ENCODE results near the gene SPTLC2.

SPTLC2 gene

DNA sequence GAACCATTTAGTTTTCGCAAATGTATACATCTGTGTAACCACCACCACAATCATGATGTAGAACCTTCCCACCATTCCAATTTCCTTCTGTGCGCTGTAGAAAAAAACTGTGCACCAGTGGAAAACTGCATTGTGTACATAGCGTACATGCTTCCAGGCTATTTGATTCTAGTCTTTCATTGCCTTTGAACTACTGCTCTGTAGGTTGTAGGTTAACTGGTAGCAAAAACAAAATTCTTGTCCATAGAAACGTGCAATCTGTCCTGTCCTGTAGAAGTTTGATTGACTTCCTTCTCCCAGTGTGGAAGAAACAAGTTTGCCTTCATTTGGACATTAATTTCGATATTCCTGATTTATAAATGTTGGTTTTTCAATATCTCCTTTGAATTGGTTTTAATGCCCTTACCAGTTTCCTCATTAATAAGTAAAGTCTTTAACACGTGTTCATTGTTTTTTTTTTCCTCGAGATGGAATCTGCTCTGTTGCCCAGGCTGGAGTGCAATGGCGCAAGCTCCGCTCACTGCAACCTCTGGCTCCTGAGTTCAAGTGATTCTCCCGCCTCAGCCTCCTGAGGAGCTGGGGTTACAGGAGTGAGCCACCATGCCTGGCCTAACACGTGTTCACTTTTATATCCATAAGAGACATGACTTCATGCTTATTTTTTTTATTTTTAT is 114.2 kb downstream of the SPTLC2 start:
- no peak for DNase-seq

GRCh38 chr14:77498984-77499527 is 117.4 kb downstream of the SPTLC2 start:
- no peak for DNase-seq

GRCh38 chr14:77498120-77498979 is 118.1 kb downstream of the SPTLC2 start, which contains the start of gene ISM2:
Gene ISM2, minus strand, starts transcription at chr14:77498816. Its CDS starts 23 bp downstream, at chr14:77498793.
- peak; percentile 17 to 24 for DNase-seq

DNA sequence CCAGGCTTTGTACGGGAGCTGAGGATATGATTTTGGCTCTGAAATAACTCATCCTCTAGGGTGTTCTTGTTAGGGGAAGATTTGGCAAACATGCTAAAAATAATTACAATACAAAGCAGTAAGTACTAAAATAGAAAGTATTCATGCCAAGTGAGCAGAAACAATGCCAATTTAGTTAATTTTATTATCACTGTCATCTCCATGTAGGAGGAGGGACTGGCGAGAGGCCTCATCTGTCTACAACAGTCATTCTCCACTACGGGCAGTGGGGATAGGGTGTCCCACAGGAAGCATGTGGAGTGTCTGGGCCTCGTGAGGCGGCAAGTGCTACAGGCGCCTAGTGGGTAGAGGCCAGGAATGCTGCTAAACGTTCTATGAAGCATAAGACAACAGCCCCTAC is 121.1 kb downstream of the SPTLC2 start:
- no peak for DNase-seq

- DNase-seq, result no peak
These were observed 125.4 kb downstream of the SPTLC2 start for GRCh38 chr14:77491056-77491455.

- no peak for DNase-seq
These were observed 126.0 kb downstream of the SPTLC2 start for GRCh38 chr14:77490347-77490986.

- no peak for DNase-seq
These were observed 127.4 kb downstream of the SPTLC2 start for GRCh38 chr14:77489041-77489440.

DNA sequence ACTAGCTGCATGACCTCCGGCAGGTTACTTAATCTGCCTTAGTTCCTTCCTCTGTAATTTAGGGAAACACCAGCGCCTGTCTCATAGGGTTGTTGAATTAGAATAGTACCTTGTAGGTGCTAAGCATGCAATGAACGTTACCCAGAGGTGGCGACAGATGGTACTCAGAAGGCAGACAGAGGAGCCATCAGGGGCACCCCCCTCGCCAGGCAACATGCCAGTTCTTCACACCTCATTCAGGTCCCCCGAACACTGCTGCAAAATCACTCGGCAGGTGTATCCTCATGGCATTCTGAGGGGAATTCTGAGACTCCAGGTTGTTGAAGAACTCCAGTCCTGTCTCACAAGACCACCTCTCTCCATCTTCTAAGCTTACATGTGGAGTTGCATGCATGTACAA is 127.9 kb downstream of the SPTLC2 start:
- no peak for DNase-seq

DNA sequence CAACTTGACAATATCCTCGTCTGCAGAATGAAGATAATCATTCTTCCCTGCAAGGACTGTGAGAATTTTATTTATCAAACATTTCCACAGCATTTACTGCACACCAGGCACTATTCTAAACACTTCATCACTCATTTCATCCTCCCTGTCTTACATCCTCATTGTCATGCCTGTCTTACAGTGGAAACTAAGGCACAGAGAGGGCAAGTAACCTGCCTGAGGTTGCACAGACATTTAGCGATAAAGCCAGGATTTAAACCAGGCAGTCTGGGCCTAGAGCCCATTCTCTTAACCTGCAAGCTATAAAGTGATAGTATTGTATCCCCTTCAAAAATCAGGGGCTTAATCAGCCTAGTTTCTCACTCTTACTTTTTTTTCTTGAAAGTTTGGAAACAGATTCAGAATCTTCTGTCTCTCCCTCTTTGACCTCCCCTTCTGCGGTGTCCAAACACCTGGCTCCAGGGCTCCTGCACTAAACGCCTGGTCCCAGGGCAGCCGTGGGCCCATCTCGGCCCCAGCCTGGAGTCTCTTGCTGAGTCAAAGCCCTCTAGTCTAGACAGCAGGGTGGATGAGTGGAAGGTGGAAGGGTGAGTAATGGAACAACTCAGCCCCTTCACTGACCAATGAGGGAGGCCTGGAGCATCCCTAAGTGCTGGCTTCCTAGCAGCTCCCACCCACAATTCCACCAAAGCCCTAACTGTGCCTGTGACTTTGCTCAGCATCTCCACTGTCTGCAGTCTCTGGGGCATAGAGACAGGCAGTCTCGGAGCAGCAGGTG is 130.3 kb downstream of the SPTLC2 start:
- no peak for DNase-seq

- no peak for DNase-seq
These were observed 131.2 kb downstream of the SPTLC2 start for GRCh38 chr14:77485256-77485655.

DNA sequence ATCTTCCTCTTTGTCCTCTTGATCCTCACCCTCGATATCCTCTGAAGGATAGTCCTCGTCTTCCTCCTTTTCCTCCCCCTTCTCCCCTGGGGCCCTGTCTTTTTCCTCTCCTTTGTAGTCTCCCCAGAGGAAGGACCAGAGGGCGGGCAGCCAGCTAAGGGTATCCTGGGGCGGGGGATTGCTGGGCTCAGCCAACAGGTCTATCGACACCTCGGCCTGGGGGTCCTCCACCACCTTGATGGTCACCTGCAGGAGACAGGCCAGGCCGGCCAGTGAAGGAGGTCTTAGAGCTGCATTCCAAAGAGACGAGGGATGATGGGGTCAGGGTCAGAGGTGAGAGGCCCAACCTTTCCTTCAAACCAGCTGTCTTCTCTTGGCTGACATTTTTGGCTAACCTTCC is 134.0 kb downstream of the SPTLC2 start:
- no peak for DNase-seq

DNA sequence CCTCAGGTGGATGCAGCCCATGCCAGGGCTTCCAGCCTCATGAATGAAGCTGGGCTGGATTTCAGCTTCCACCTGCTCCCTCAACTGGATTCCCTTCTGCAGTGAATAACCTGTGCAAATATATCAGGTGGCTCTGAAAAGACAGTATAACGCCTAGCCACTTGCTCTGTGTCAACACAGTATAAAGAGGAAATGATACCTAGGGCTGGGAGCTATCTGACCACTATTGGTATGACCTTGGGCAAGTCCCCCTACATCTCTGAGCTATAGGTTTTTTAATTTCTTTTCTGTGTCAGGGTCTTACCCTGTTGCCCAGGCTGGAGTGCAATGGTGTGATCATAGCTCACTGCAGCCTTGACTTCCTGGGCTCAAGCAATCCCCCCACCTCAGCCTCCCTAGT is 137.6 kb downstream of the SPTLC2 start:
- no peak for DNase-seq

DNA sequence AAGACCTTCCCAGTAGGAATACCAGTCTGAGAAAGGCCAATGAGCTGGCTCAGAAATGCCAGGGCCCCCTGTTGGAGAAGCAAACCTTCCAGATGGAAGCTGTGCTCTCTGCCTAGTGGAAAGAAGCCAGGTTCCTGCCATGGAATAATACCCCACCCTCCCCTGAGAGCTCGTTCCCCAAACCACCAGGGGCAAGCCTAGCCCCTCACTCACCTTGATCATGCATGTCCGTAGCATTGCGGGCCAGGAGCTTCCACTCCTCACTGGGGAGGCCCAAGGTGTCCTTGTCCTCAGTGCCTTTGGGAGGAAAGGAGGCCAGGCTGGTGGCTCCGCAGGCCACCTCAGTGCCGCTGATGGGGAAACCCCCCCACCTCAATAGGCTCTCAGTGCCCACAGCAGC is 138.4 kb downstream of the SPTLC2 start:
- DNase-seq, result no peak

DNA sequence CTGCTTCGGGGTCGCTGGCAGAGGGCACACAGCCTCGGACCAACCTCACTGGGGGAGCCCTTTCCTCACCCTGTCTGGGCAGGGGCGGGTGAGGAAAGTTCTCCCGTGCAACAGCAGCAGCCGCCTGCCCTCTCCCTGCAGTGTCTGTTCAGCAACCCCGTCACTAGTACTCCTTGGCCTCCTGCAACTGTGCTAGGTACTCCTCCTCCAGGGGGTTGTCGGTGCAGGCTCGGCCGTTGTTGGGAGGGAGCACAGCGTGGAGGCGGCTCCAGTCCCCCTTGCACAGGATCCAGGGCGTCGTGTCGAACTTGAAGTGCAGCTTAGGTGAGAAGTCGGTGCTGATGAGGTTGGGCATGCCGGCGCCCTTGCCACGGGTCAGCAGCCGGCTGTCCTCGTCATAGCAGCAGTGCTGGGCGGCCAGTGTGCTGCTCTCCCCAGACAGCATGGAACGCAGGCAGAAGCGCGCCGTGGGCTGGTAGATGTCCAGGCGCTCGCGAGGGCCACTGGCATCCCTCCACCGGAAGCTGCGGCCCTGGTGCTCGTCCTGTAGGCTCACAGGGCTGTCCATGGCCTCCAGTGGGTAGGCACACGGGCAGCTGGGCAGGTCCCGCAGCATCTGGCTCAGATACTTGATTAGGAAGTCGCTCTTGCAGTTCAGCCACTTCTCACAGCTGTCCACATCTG is 140.9 kb downstream of the SPTLC2 start:
- DNase-seq, result no peak

GRCh38 chr14:77474479-77475177 is 141.8 kb downstream of the SPTLC2 start:
- DNase-seq, result no peak

DNA sequence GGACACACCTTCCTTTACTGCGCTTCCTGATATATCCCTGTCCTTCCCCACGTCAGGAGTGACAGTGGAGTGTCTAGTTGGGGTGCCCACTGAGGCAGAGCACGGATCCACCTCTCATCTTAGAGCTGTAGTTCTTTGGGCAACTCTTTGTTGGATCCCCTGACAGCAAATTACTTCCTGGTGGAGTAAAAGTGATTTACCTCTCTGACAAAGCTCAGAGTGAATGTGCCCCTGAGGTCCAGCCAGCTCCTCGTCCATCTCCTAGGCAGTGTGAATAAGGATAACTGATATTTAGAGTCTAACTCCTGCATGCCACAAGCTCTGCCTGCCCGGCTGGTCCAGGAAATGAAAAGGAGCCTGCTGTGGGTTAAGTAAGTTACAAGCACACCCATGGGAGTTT is 142.5 kb downstream of the SPTLC2 start:
- no peak for DNase-seq

GRCh38 chr14:77470224-77470870 is 146.1 kb downstream of the SPTLC2 start:
- no peak for DNase-seq

- no peak for DNase-seq
These were observed 146.9 kb downstream of the SPTLC2 start for GRCh38 chr14:77469539-77469938.

DNA sequence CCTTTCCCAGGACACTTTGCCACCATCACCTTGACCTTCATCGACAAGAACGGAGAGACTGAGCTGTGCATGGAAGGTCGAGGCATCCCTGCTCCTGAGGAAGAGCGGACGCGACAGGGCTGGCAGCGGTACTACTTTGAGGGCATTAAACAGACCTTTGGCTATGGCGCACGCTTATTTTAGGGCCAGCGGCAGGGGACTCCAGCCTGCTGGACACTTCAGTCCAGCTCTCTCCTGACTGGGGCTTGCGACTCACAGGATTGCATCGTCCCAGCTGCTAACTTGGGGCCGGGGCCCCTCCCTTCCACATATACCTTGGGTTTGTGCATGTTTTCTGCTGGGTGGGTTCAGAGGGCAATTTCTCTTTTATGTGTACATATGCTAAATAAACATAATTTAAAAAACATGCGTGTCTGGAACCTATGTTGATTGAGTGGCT is 147.4 kb downstream of the SPTLC2 start:
- DNase-seq, result no peak

GRCh38 chr14:77467801-77468200 is 148.6 kb downstream of the SPTLC2 start:
- DNase-seq, result no peak

Measured in CD4-positive, alpha-beta T cell treated with Interleukin-4 for 1 hour (primary cell).